Activated CD4-positive, alpha-beta T cell treated with anti-CD3 and anti-CD28 coated beads, Interleukin-2, amount 10 ng/mL, durations not matched to agents 7 days and 5 days (primary cell): ENCODE data around the gene ZMAT5. TPM values are rescaled to one million over a fixed set of nuclear protein-coding genes. Genes with fewer than 3 reads are reported as not detected.

Experiments used
- CTCF ChIA-PET: fragments of 350-600 bp; sonication (Branson Sonifier 250); formaldehyde crosslinking; loops from one replicate; lab custom pipeline; 2021; ENCODE audit warnings: antibody characterized with exemption; lab: Charles Lee
- POLR2A ChIA-PET: fragments of 350-600 bp; sonication (Branson Sonifier 250); formaldehyde crosslinking; loops from one replicate; lab custom pipeline; 2021; ENCODE audit warnings: antibody characterized with exemption; lab: Charles Lee
- DNase-seq: peaks from one replicate; pipeline ENCODE4 v3.0.0-alpha.2; 2020
- H3K27ac Mint-ChIP-seq: one replicate; pipeline ENCODE4 v1.8.0; 2021; ENCODE audit warnings: mild to moderate bottlenecking, moderate library complexity, mixed read lengths
- H3K27me3 Mint-ChIP-seq: one replicate; pipeline ENCODE4 v1.8.0; 2021; ENCODE audit warnings: mixed read lengths
- H3K36me3 Mint-ChIP-seq: one replicate; pipeline ENCODE4 v1.8.0; 2021; ENCODE audit warnings: low read depth, mixed read lengths
- H3K4me1 Mint-ChIP-seq: one replicate; pipeline ENCODE4 v1.8.0; 2021; ENCODE audit warnings: mixed read lengths
- H3K4me3 Mint-ChIP-seq: one replicate; pipeline ENCODE4 v1.8.0; 2021; ENCODE audit warnings: mild to moderate bottlenecking, moderate library complexity, mixed read lengths
- H3K9me3 Mint-ChIP-seq: one replicate; pipeline ENCODE4 v1.8.0; 2021; ENCODE audit warnings: mixed read lengths
- total RNA-seq, 2 experiments: library from RNA; stranded (reverse); gene quantifications; one replicate each; pipeline ENCODE4 v1.2.3, GENCODE V29; 2021

Gene ZMAT5
- total RNA-seq, 2 experiments from 2014 or later = 19.3 to 21.0 TPM

GRCh38 chr22:29801153-29801552 is 34.3 kb upstream of the ZMAT5 start:
- no peaks in the 10 kb centered on the region for H3K27me3 Mint-ChIP-seq
- no peaks in the 10 kb centered on the region for H3K9me3 Mint-ChIP-seq
- DNase-seq = no peak
- peaks cover 41% of the 10 kb centered on the region for H3K36me3 Mint-ChIP-seq
- H3K4me1 Mint-ChIP-seq = peaks cover 15% of the 10 kb centered on the region
- ChIA-PET CTCF (no interaction called here), POLR2A (no interaction called here)
- no peak overlapping the region for H3K27ac Mint-ChIP-seq
- no peak overlapping the region for H3K4me3 Mint-ChIP-seq

GRCh38 chr22:29799217-29799680 is 32.4 kb upstream of the ZMAT5 start:
- H3K27ac Mint-ChIP-seq = no peak overlapping the region

DNA sequence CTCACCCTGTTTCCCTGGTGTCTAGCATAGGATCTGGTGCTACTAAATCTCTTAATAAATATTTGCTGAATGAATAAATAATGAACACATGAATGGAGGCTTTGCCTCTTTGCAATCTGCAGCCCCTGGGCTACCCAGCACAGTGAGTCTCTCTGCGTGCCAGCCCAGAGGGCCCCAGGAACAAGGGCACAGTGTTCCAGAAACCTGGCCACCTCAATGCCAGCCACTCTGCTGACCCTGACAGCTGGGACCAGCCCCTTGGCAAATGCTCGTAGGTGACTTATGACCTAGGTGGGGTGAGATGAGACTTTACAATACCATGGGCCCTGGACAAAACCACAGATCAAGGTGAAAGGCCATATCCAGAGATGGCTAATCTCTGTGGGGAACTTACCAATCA is 32.0 kb upstream of the ZMAT5 start:
- Mint-ChIP-seq H3K27me3 (no peaks in the 10 kb centered on the region), H3K36me3 (peaks cover 28% of the 10 kb centered on the region), H3K4me3 (no peak overlapping the region), H3K9me3 (no peaks in the 10 kb centered on the region), H3K4me1 (peaks cover 15% of the 10 kb centered on the region), H3K27ac (no peak overlapping the region)
- DNase-seq = no peak
- CTCF ChIA-PET = no interaction called here
- POLR2A ChIA-PET = no interaction called here

More at GRCh38 chr22:29799217-29799680, 32.4 kb upstream of the ZMAT5 start:
- ChIA-PET CTCF (interaction anchor here (1.4 kb wide), 1 partner anchor 206 kb away, joined by 3 read pairs; no protein-coding TSS in a partner anchor), POLR2A (no interaction called here)
- DNase-seq = no peak
- Mint-ChIP-seq H3K36me3 (peaks cover 28% of the 10 kb centered on the region), H3K9me3 (no peaks in the 10 kb centered on the region), H3K4me1 (peaks cover 15% of the 10 kb centered on the region), H3K4me3 (no peak overlapping the region), H3K27me3 (no peaks in the 10 kb centered on the region)

DNA sequence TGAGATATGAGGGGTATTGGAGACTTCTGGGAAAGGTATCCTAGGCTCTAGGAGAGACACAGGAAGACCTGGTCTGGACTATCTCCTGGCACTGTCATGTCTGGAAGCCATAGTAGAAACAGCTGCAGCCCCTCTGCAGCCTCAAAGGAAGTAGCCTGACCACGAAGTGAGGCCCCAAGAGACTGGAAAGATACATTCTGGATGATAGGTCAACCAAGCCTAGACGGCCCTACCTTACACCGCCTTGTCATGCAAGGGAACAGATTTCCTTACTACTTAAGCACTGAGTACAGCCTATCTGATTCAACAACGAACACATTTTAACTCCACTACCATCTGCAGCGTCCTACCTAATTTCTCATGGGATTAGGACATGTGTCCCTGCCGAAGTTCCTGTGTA is 31.5 kb upstream of the ZMAT5 start:
- Mint-ChIP-seq H3K9me3 (no peaks in the 10 kb centered on the region), H3K4me1 (peaks cover 15% of the 10 kb centered on the region), H3K36me3 (peaks cover 26% of the 10 kb centered on the region), H3K27ac (peak overlapping the region; percentile 32), H3K4me3 (no peak overlapping the region), H3K27me3 (no peaks in the 10 kb centered on the region)
- POLR2A ChIA-PET = no interaction called here
- DNase-seq = no peak
- CTCF ChIA-PET = no interaction called here

DNA sequence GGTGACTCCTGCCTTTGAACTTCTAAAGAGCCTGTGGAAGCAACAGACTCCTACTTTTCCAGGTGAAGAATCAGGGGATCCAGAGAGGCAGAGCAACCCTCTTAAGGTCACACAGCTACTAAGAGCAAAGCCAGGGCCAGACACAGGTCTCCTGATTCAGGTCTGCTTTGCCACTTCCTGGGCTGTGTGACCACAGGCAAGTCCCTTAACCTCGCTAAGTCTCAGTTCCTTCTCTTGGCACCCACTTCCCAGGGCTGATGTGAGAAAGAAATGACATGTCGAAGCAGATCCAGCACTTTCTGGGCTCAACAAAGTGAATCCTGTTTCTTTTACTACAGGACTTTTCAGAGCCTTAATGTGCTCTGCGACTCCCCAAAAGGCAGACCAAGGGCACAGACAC is 30.5 kb upstream of the ZMAT5 start:
- ChIA-PET POLR2A (interaction anchor here (0.7 kb wide), 1 partner anchor 142 kb away, joined by 3 read pairs; no protein-coding TSS in a partner anchor), CTCF (interaction anchor here (0.8 kb wide), 1 partner anchor 11 kb away, joined by 6 read pairs; no protein-coding TSS in a partner anchor)
- DNase-seq = no peak

GRCh38 chr22:29795663-29796062 is 28.9 kb upstream of the ZMAT5 start:
- Mint-ChIP-seq H3K27me3 (no peaks in the 10 kb centered on the region), H3K4me3 (no peak overlapping the region), H3K4me1 (peaks cover 15% of the 10 kb centered on the region), H3K9me3 (no peaks in the 10 kb centered on the region), H3K27ac (no peak overlapping the region), H3K36me3 (peaks cover 23% of the 10 kb centered on the region)
- DNase-seq = no peak
- POLR2A ChIA-PET = interaction anchor here (0.6 kb wide), 1 partner anchor 186 kb away, joined by 5 read pairs; no protein-coding TSS in a partner anchor
- CTCF ChIA-PET = interaction anchor here (0.7 to 1.3 kb wide), 5 partner anchors 10 to 226 kb away, joined by 3 to 7 read pairs (median 3); no protein-coding TSS in a partner anchor

More for the DNA sequence above, 30.5 kb upstream of the ZMAT5 start:
- H3K4me1 Mint-ChIP-seq = peaks cover 15% of the 10 kb centered on the region
- peaks cover 32% of the 10 kb centered on the region for H3K36me3 Mint-ChIP-seq
- no peak overlapping the region for H3K4me3 Mint-ChIP-seq
- peak overlapping the region; percentile 25 for H3K27ac Mint-ChIP-seq
- H3K9me3 Mint-ChIP-seq = no peaks in the 10 kb centered on the region
- no peaks in the 10 kb centered on the region for H3K27me3 Mint-ChIP-seq

DNA sequence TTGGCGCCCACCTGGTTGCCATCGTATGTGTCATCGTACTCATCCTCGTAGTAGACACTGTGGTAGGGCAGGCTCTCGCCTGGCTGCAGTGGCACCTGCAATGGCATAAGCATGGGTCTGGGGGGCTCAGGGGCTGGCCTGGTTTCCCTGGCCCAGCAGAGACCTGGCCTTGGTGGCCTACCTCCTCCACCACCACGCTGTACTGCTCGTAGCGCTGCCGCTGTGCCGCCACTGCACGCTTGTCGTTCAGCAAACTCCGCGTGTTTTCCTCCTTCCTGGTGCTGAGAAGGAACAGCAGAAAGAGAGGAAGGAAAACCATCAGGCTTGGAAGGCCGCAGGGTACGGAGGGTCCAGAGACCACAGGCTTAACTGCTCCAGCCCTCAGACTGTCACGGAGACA is 26.6 kb upstream of the ZMAT5 start:
- ChIA-PET POLR2A (no interaction called here), CTCF (interaction anchor here (0.6 kb wide), 1 partner anchor 462 kb away, joined by 3 read pairs; no protein-coding TSS in a partner anchor)
- no peak for DNase-seq
- Mint-ChIP-seq H3K4me3 (no peak overlapping the region), H3K4me1 (peaks cover 10% of the 10 kb centered on the region), H3K27me3 (no peaks in the 10 kb centered on the region), H3K9me3 (no peaks in the 10 kb centered on the region), H3K27ac (no peak overlapping the region), H3K36me3 (peaks cover 20% of the 10 kb centered on the region)

- POLR2A ChIA-PET = no interaction called here
- Mint-ChIP-seq H3K27me3 (no peaks in the 10 kb centered on the region), H3K27ac (peak overlapping the region; percentile 59), H3K36me3 (peaks cover 21% of the 10 kb centered on the region), H3K4me1 (no peaks in the 10 kb centered on the region), H3K4me3 (no peak overlapping the region), H3K9me3 (no peaks in the 10 kb centered on the region)
- no peak for DNase-seq
- CTCF ChIA-PET = interaction anchor here (1.0 kb wide), 1 partner anchor 16 kb away, joined by 3 read pairs; no protein-coding TSS in a partner anchor
Measured at GRCh38 chr22:29790061-29790460, 23.3 kb upstream of the ZMAT5 start.

- Mint-ChIP-seq H3K27me3 (no peaks in the 10 kb centered on the region), H3K27ac (no peak overlapping the region), H3K4me3 (no peak overlapping the region), H3K36me3 (peaks cover 21% of the 10 kb centered on the region), H3K9me3 (no peaks in the 10 kb centered on the region), H3K4me1 (no peaks in the 10 kb centered on the region)
- ChIA-PET POLR2A (no interaction called here), CTCF (no interaction called here)
- no peak for DNase-seq
Measured at GRCh38 chr22:29788339-29789279, 21.8 kb upstream of the ZMAT5 start.

GRCh38 chr22:29787371-29787980 is 20.7 kb upstream of the ZMAT5 start:
- no peaks in the 10 kb centered on the region for H3K27me3 Mint-ChIP-seq
- CTCF ChIA-PET = interaction anchor here (0.6 kb wide), 1 partner anchor 162 kb away, joined by 4 read pairs; no protein-coding TSS in a partner anchor
- peaks cover 14% of the 10 kb centered on the region for H3K36me3 Mint-ChIP-seq
- no peaks in the 10 kb centered on the region for H3K9me3 Mint-ChIP-seq
- H3K4me3 Mint-ChIP-seq = no peak overlapping the region
- no peaks in the 10 kb centered on the region for H3K4me1 Mint-ChIP-seq
- no peak for DNase-seq
- no peak overlapping the region for H3K27ac Mint-ChIP-seq
- POLR2A ChIA-PET = no interaction called here

- ChIA-PET POLR2A (no interaction called here), CTCF (interaction anchor here (0.6 to 1.1 kb wide), 3 partner anchors 10 to 16 kb away, joined by 3 to 4 read pairs (median 3); no protein-coding TSS in a partner anchor)
- no peak overlapping the region for H3K27ac Mint-ChIP-seq
- no peaks in the 10 kb centered on the region for H3K27me3 Mint-ChIP-seq
- no peak for DNase-seq
- H3K36me3 Mint-ChIP-seq = peaks cover 14% of the 10 kb centered on the region
- H3K4me1 Mint-ChIP-seq = no peaks in the 10 kb centered on the region
- no peaks in the 10 kb centered on the region for H3K9me3 Mint-ChIP-seq
- H3K4me3 Mint-ChIP-seq = no peak overlapping the region
Measured at GRCh38 chr22:29786031-29786430, 19.2 kb upstream of the ZMAT5 start.

DNA sequence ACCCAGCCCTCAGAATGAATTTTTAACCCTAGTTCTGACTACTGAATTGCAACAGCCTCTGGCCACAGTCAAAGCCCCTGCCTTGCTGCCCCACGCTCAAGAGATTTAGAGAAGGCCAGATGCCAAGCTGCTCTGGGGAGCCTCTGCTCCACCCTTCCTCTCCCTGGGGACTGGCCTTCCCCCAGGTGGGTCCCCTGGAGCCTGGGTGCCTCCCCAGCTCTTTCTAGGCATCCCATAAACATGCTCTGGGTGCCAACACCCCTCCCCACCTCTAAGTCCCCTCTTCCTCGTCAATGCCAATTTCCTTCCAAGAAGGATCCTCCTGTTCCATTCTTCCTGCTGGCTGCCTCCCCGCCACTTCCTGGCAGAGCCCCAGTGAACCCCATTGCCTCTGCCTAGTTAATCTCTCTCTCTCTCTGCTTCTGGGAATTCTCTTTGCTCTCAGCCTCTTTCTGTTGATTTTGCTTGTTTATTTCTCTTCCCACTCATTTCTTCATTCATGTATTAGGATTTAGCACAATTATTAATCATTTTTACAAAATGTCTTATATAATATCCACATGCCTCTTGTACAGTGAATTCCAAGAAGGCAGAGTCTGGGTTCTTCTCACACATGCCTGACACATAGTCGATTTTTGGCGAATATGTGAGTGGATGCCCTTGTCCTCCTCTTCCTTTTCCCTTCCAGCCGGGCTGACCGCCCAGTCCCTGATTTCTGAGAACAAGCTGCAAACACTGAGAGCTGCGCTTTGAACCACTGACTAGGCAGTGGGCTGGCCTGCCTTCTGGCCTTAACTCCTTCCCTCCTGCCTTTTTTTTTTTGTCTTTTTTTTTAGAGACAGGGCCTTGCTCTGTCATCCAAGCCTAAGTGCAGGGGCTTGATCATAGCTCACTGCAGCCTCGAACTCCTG is 17.9 kb upstream of the ZMAT5 start:
- DNase-seq = no peak
- Mint-ChIP-seq H3K4me3 (no peak overlapping the region), H3K9me3 (no peaks in the 10 kb centered on the region), H3K27ac (no peak overlapping the region), H3K36me3 (peaks cover 9% of the 10 kb centered on the region), H3K27me3 (no peaks in the 10 kb centered on the region), H3K4me1 (no peaks in the 10 kb centered on the region)
- ChIA-PET POLR2A (no interaction called here), CTCF (interaction anchor here (0.6 to 0.7 kb wide), 2 partner anchors 28 to 203 kb away, joined by 3 to 4 read pairs; no protein-coding TSS in a partner anchor)
